GM19438 (cell line): Measurements from ENCODE around the gene RCC2.
"Not testable (repeated sequence)": the region's sequence is repeated elsewhere in the genome, so short reads cannot be mapped to it uniquely, and the experiment has no call there.

ENCODE experiments used
- ATAC-seq: cut with Tn5 transposase; IDR thresholded peaks from one replicate; pipeline ENCODE4 v1.9.1; 2021; ENCODE audit warnings: low read depth; ENCODE audit not compliant: unreplicated experiment

RCC2 gene

GRCh38 chr1:17439250-17440073, at the start of gene RCC2:
Gene RCC2, minus strand, starts transcription at chr1:17439677. Its CDS starts 1,163 bp downstream, at chr1:17438514.
- ATAC-seq, result peak; percentile 33

GRCh38 chr1:17486242-17486641, 46.8 kb upstream of the RCC2 start:
- ATAC-seq, result no peak

GRCh38 chr1:17485281-17485680, 45.8 kb upstream of the RCC2 start:
- no peak for ATAC-seq

- not testable (repeated sequence) for ATAC-seq
These were observed 42.5 kb upstream of the RCC2 start for GRCh38 chr1:17481981-17482380.

- no peak for ATAC-seq
These were observed 41.4 kb upstream of the RCC2 start for GRCh38 chr1:17480846-17481245.

GRCh38 chr1:17475752-17476151, 36.3 kb upstream of the RCC2 start:
- no peak for ATAC-seq

- ATAC-seq, result not testable (repeated sequence)
These were observed 35.5 kb upstream of the RCC2 start for GRCh38 chr1:17474836-17475555.

- no peak for ATAC-seq
These were observed 33.3 kb upstream of the RCC2 start for GRCh38 chr1:17472814-17473213.

- ATAC-seq, result no peak
These were observed 31.9 kb upstream of the RCC2 start for GRCh38 chr1:17471393-17471792.

DNA sequence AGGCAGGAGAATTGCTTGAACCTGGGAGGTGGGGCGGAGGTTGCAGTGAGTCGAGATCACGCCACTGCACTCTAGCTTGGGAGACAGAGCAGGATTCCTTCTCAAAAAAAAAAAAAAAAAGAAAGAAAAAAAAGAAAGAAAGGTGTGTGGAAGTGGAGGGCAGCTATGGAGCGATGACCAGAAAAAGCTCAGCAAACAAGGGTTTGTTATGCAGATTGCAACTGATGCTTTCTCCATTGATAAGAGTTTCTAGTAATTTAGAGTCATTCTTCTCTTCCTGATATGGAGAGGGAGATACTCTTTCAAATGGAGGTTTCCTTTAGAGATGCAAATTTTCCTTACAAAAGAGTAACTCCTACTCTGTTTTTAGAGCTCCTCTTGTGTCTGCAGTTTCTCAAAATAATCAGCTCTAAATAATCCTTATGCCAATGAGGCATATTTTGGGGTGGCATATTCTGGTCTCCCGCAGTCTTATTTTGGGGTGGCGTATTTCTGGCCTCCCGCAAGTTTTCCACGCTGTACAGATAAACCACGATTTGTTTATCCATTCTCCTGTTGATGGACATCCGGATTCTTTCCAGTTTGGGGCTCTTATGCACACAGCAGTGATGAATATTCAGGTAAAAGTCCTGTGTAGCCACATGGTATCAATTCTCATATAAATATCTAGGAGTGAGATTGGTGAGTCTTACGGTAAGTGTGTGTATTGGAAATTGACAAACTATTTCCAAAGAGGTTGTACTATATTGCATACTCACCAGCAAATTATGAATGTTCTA, 30.7 kb upstream of the RCC2 start:
- ATAC-seq, result no peak

- not testable (repeated sequence) for ATAC-seq
These were observed 29.1 kb upstream of the RCC2 start for GRCh38 chr1:17468357-17469265.

- ATAC-seq, result no peak
These were observed 26.9 kb upstream of the RCC2 start for GRCh38 chr1:17466359-17466758.

- ATAC-seq, result no peak
These were observed 25.8 kb upstream of the RCC2 start for GRCh38 chr1:17465228-17465627.

- no peak for ATAC-seq
These were observed 24.5 kb upstream of the RCC2 start for GRCh38 chr1:17463991-17464390.

DNA sequence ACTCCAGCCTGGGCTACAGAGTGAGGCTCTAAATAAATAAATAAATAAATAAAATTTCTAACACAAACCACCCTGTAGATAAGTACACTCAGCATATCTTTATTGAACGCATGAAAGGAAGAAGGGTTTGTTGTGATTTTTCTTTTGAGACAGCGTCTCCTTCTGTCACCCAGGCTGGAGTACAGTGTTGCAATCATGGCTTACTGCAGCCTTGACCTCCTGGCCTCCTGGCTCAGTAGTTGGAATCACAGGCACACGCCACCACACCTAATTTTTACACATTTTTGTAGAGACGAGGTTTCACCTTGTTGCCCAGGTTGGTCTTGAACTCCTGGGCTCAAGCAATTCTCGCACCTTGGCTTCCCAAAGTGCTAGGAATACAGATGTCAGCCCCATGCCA, 23.2 kb upstream of the RCC2 start:
- ATAC-seq, result no peak

GRCh38 chr1:17460219-17460618, 20.7 kb upstream of the RCC2 start:
- no peak for ATAC-seq

DNA sequence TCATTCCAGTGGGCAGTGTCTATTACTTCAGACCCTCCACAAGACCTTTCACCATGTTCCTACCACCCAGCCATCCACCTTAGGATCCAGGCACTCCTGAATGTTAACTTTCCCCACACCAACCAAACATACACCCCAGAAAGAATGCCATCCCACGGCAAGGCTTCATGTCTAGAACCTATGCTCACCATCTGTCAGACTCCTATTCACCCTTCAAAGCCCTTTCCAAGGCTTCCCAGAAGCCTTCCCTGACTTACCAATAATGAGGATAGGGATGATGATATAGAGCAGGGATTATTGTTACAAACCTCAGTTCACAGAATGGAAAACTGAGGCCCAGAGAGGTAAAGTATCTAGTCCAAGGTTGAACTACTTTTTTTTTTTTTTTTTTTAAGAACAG, 19.3 kb upstream of the RCC2 start:
- no peak for ATAC-seq

DNA sequence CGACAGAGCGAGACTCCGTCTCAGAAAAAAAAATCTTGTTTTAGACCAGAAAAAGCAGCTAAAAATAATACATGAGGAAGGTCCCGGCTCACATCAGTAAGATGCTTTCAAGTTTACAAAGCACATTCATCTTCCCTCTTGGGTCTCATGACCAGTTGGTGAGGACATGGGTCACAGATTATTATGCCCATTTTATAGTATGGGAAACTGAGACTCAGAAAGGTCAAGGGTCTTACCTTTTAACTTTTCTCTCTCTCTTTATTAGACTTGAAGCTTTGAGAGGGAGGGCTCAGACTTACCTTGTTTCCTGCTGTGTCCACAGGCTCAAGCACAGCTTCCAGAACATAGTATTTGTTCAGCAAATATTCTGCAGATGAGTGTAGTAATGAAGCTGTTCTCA, 13.2 kb upstream of the RCC2 start:
- no peak for ATAC-seq

GRCh38 chr1:17452203-17452602, 12.7 kb upstream of the RCC2 start:
- not testable (repeated sequence) for ATAC-seq

- no peak for ATAC-seq
These were observed 12.3 kb upstream of the RCC2 start for GRCh38 chr1:17451731-17452130.
